HEK293 (cell line): ENCODE results near the gene AGXT.

Source experiments
- CTCF ChIA-PET: fragments of 350-600 bp; formaldehyde crosslinking; extraction: SDS; loops from one replicate; lab custom pipeline; 2021; ENCODE audit warnings: antibody characterized with exemption; lab: Yijun Ruan, JAX
- POLR2A ChIA-PET: fragments of 300-600 bp; formaldehyde crosslinking; extraction: SDS; loops from one replicate; lab custom pipeline; 2020; ENCODE audit warnings: antibody characterized with exemption, inconsistent platforms; lab: Yijun Ruan, JAX
- H3K27ac ChIP-seq: fragments of 200-500 bp; sonication (Bioruptor generic); 2 replicates; pipeline ENCODE4 v1.5.1; 2014; ENCODE audit warnings: low read depth, low read length, control low read depth, inconsistent platforms; ENCODE audit errors: extremely low read depth
- H3K36me3 ChIP-seq, 2 experiments: fragments of 200-500 bp in 1 of 2; sonication (Bioruptor generic) in 1 of 2; 1 replicate in 1 of 2; 2 replicates in 1 of 2; pipeline ENCODE4 v1.5.1; 2014 to 2017; ENCODE audit warnings: inconsistent platforms in 2 of 2, low read length in 2 of 2; ENCODE audit not compliant: control insufficient read depth in 2 of 2, insufficient read depth in 1 of 2
- H3K4me1 ChIP-seq: fragments of 200-500 bp; sonication (Bioruptor generic); 2 replicates; pipeline ENCODE4 v1.5.1; 2014; ENCODE audit warnings: mild to moderate bottlenecking, low read length, inconsistent platforms; ENCODE audit not compliant: control insufficient read depth, insufficient read depth
- H3K4me3 ChIP-seq: 2 replicates; pipeline ENCODE4 v1.5.1; 2011; ENCODE audit warnings: low read depth, mild to moderate bottlenecking, control low read depth, low read length, moderate library complexity
- H3K9me3 ChIP-seq: fragments of 200-500 bp; sonication (Bioruptor generic); 2 replicates; pipeline ENCODE4 v1.5.1; 2014; ENCODE audit warnings: low read depth, low read length, inconsistent platforms; ENCODE audit not compliant: control insufficient read depth, insufficient read depth
- EGR2 ChIP-seq: fragments of 450-650 bp; formaldehyde crosslinking; IDR thresholded peaks from 2 replicates; pipeline ENCODE4 v1.5.1; 2016; ENCODE audit warnings: low read depth, missing biosample characterization, missing genetic modification characterization
- GFI1B ChIP-seq: fragments of 450-650 bp; formaldehyde crosslinking; IDR thresholded peaks from 2 replicates; pipeline ENCODE4 v1.5.1; 2016; ENCODE audit warnings: missing biosample characterization, missing genetic modification characterization
- GLI2 ChIP-seq: fragments of 450-650 bp; formaldehyde crosslinking; IDR thresholded peaks from 2 replicates; pipeline ENCODE4; 2017; ENCODE audit warnings: missing biosample characterization, missing genetic modification characterization, low read depth, borderline replicate concordance
- HOXD13 ChIP-seq: sonication (generic); formaldehyde crosslinking; IDR thresholded peaks from 2 replicates; pipeline ENCODE4 v1.8.0; 2022; ENCODE audit warnings: missing genetic modification reagents, borderline replicate concordance
- PRDM10 ChIP-seq: fragments of 450-650 bp; formaldehyde crosslinking; IDR thresholded peaks from 2 replicates; pipeline ENCODE4 v1.5.1; 2016; ENCODE audit warnings: missing biosample characterization, missing genetic modification characterization
- REST ChIP-seq: fragments of 450-650 bp; formaldehyde crosslinking; IDR thresholded peaks from 2 replicates; pipeline ENCODE4 v1.5.1; 2016; ENCODE audit warnings: missing biosample characterization, missing genetic modification characterization
- ZBTB1 ChIP-seq: fragments of 450-650 bp; formaldehyde crosslinking; IDR thresholded peaks from 2 replicates; pipeline ENCODE4 v1.5.1; 2016; ENCODE audit warnings: missing biosample characterization, missing genetic modification characterization
- ZBTB17 ChIP-seq: fragments of 450-650 bp; formaldehyde crosslinking; IDR thresholded peaks from 2 replicates; pipeline ENCODE4 v1.5.1; 2016; ENCODE audit warnings: missing biosample characterization, missing genetic modification characterization
- ZNF132 ChIP-seq: fragments of 450-650 bp; formaldehyde crosslinking; IDR thresholded peaks from 2 replicates; pipeline ENCODE4 v1.5.1; 2017; ENCODE audit warnings: missing biosample characterization, missing genetic modification characterization, borderline replicate concordance
- ZNF214 ChIP-seq: fragments of 450-650 bp; formaldehyde crosslinking; IDR thresholded peaks from 2 replicates; pipeline ENCODE4 v1.5.1; 2017; ENCODE audit warnings: missing biosample characterization, mild to moderate bottlenecking, missing genetic modification characterization, borderline replicate concordance
- ZNF239 ChIP-seq: fragments of 450-650 bp; formaldehyde crosslinking; IDR thresholded peaks from 2 replicates; pipeline ENCODE4 v1.5.1; 2016; ENCODE audit warnings: missing biosample characterization, missing genetic modification characterization
- ZNF366 ChIP-seq: fragments of 450-650 bp; formaldehyde crosslinking; conservative IDR thresholded peaks from 2 replicates; pipeline ENCODE4 v1.5.1; 2016; ENCODE audit warnings: missing biosample characterization, missing genetic modification characterization
- ZNF501 ChIP-seq: fragments of 450-650 bp; formaldehyde crosslinking; IDR thresholded peaks from 2 replicates; pipeline ENCODE4 v1.5.1; 2016; ENCODE audit warnings: missing biosample characterization, missing genetic modification characterization
- ZNF530 ChIP-seq: fragments of 450-650 bp; formaldehyde crosslinking; IDR thresholded peaks from 2 replicates; pipeline ENCODE4 v1.5.1; 2016; ENCODE audit warnings: low read depth, missing biosample characterization, missing genetic modification characterization
- ZNF600 ChIP-seq: fragments of 450-650 bp; formaldehyde crosslinking; IDR thresholded peaks from 2 replicates; pipeline ENCODE4 v1.5.1; 2016; ENCODE audit warnings: missing biosample characterization, missing genetic modification characterization
- ZNF621 ChIP-seq: fragments of 450-650 bp; formaldehyde crosslinking; IDR thresholded peaks from 2 replicates; pipeline ENCODE4 v1.5.1; 2017; ENCODE audit warnings: missing biosample characterization, missing genetic modification characterization
- ZNF645 ChIP-seq: fragments of 450-650 bp; formaldehyde crosslinking; IDR thresholded peaks from 2 replicates; pipeline ENCODE4; 2016; ENCODE audit warnings: missing biosample characterization, missing genetic modification characterization

AGXT gene

GRCh38 chr2:240894836-240895558 lies 26.4 kb downstream of the AGXT start:
- POLR2A ChIA-PET, result no interaction called here
- CTCF ChIA-PET, result no interaction called here

More at GRCh38 chr2:240894836-240895558, 26.4 kb downstream of the AGXT start:
- Histone ChIP-seq H3K27ac (no peak overlapping the region), H3K36me3 (no peaks in the 10 kb centered on the region), H3K4me1 (no peaks in the 10 kb centered on the region), H3K9me3 (no peaks in the 10 kb centered on the region), H3K4me3 (no peak overlapping the region)
- TF ChIP-seq ZNF214 (tag by site-specific recombination), result no peak
- no peak for TF ChIP-seq PRDM10
- TF ChIP-seq ZBTB17 (tag by site-specific recombination), result no peak
- TF ChIP-seq ZNF366 (tag by site-specific recombination), result no peak
- no peak for TF ChIP-seq EGR2 (tag by site-specific recombination)
- TF ChIP-seq ZBTB1 (tag by site-specific recombination), result no peak
- no peak for TF ChIP-seq GLI2
- TF ChIP-seq ZNF239 (tag by site-specific recombination), result no peak
- TF ChIP-seq ZNF530 (tag by site-specific recombination), result no peak
- TF ChIP-seq ZNF645 (tag by site-specific recombination), result no peak
- TF ChIP-seq HOXD13 (CRISPR knock-in tag), result no peak
- no peak for TF ChIP-seq ZNF132 (tag by site-specific recombination)
- no peak for TF ChIP-seq GFI1B (tag by site-specific recombination)
- TF ChIP-seq ZNF501, result no peak
- no peak for TF ChIP-seq ZNF621 (tag by site-specific recombination)
- TF ChIP-seq ZNF600, result no peak
- no peak for TF ChIP-seq REST (tag by site-specific recombination)
